ENCODE measurements around the gene ATP5PB.

GRCh38 chr1:111450185-111450584 is 921 bp downstream of the ATP5PB start:
- TF ChIP-seq CTCF (optimal IDR thresholded peaks at IDR 0.05 in 1 of 3, IDR thresholded peaks at IDR 0.05 in 1 of 3, conservative IDR thresholded peaks at IDR 0.05 in 1 of 3; ENCODE audit: extremely low read depth in 1 of 3, insufficient read depth in 2 of 3, low read length in 3 of 3) (no peak), EZH2 (IDR thresholded peaks at IDR 0.05; ENCODE audit: low read length) (no peak)
